NCI-H345 (cell line): ENCODE measurements around the gene TSPAN18.

Experiments
- DNase-seq: peaks from one replicate; lab custom pipeline; 2025; lab: John Stamatoyannopoulos, UW

The TSPAN18 gene

GRCh38 chr11:44711113-44711786 lies 15.5 kb upstream of the TSPAN18 start:
- DNase-seq, result no peak

- DNase-seq, result peak; percentile 31
These were observed 14.8 kb upstream of the TSPAN18 start for GRCh38 chr11:44711787-44712608.

GRCh38 chr11:44713022-44713421 lies 13.7 kb upstream of the TSPAN18 start:
- DNase-seq, result no peak

GRCh38 chr11:44716256-44716655 lies 10.5 kb upstream of the TSPAN18 start:
- no peak for DNase-seq

- DNase-seq, result no peak
These were observed 8.7 kb upstream of the TSPAN18 start for GRCh38 chr11:44718057-44718456.

GRCh38 chr11:44718612-44719390 lies 8.0 kb upstream of the TSPAN18 start:
- no peak for DNase-seq

- no peak for DNase-seq
These were observed 1.6 kb upstream of the TSPAN18 start for GRCh38 chr11:44725016-44725685.

GRCh38 chr11:44725757-44726282 lies 942 bp upstream of the TSPAN18 start:
- no peak for DNase-seq

GRCh38 chr11:44727114-44727372 lies 281 bp downstream of the TSPAN18 start:
- DNase-seq, result no peak

GRCh38 chr11:44727373-44728287 lies 868 bp downstream of the TSPAN18 start:
- peak; percentile 76 for DNase-seq

GRCh38 chr11:44728491-44728910 lies 1.7 kb downstream of the TSPAN18 start:
- no peak for DNase-seq

GRCh38 chr11:44729063-44729462 lies 2.3 kb downstream of the TSPAN18 start:
- no peak for DNase-seq

GRCh38 chr11:44729713-44730112 lies 3.0 kb downstream of the TSPAN18 start:
- DNase-seq, result no peak

GRCh38 chr11:44730775-44731174 lies 4.0 kb downstream of the TSPAN18 start:
- DNase-seq, result no peak

GRCh38 chr11:44731685-44732430 lies 5.1 kb downstream of the TSPAN18 start:
- no peak for DNase-seq

- no peak for DNase-seq
These were observed 5.8 kb downstream of the TSPAN18 start for GRCh38 chr11:44732564-44732963.

- no peak for DNase-seq
These were observed 7.1 kb downstream of the TSPAN18 start for GRCh38 chr11:44733877-44734276.

GRCh38 chr11:44734843-44735381 lies 8.2 kb downstream of the TSPAN18 start:
- no peak for DNase-seq

GRCh38 chr11:44736791-44737190 lies 10.0 kb downstream of the TSPAN18 start:
- DNase-seq, result no peak
